HK-2 (cell line): ENCODE results near the gene ACER2.
"Not testable (repeated sequence)": the region's sequence is repeated elsewhere in the genome, so short reads cannot be mapped to it uniquely, and the experiment has no call there.

ENCODE experiments used
- DNase-seq: peaks from one replicate; pipeline ENCODE4 v3.0.0-alpha.2; 2018; ENCODE audit not compliant: unreplicated experiment

ACER2 gene

DNA sequence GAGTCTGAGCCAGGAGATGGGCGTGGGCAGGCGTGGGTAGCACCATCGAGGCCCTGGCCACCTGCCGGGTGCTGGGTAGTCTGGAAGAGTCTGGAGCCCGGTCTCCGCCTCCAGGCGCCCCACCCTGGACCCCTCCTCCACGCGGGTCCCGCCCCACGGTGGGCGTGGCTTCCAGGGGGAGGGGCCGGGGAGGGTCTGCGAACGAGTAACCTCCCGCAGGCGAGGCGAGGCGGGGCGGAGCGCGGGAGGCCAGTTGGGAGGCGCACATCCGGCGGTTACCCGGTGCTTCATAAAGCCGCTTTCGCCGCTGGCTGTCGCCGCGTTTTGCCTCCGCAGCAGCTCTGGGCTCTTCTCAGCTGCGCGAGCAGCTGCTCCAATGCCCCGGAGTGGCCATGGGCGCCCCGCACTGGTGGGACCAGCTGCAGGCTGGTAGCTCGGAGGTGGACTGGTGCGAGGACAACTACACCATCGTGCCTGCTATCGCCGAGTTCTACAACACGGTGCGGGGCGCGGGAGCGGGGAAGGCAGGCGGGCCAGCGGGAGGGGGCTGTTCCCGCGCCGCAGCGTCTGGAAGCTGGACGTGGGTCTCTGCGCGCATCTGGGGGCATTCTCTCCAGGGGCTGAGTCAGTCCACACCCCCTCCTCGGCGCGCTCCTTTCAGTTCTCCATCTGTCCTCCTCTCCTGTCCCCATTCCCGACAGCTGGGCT lies at the start of gene ACER2:
Gene ACER2 (plus strand): TSS at position 317 of the 708 bp plus-strand sequence. CDS start 76 bp downstream, at position 393.
- peak; percentile 90 for DNase-seq

DNA sequence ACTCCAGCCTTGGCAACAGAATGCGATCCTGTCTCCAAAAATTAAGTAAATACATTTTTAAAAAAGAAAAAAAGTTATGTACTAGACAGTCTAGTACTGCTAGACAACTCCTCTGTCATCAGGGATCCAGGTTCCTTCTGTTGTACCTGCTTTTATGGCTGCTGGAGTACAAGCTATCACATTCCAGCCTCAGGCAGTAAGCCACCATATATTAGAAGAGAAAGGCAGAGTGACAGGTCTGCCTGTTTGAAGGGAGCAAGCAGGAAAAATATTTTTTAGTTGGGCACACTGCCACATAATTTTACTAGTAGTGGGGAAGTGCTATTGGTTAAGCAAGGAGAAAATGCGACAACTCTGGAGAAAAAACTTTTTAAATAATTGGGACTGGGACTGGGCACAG lies 39.7 kb upstream of the ACER2 start:
- no peak for DNase-seq

DNA sequence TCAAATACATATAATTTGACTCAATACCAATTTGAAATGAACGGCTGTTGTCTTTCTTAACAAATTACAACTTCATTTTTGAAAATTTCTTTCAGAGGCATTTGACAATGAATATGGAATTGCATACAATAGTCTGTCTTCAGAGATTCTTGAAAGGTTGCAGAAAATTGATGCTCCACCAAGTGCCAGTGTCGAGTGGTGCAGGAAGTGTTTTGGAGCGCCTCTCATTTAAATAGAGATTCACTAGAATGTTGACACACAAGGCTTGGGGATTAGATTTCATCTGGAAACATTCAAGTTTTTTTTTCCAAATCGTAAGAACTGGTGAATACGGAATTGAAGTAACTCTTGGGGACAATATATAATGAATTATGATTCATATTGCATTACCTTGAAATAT lies 36.9 kb upstream of the ACER2 start:
- DNase-seq = no peak

DNA sequence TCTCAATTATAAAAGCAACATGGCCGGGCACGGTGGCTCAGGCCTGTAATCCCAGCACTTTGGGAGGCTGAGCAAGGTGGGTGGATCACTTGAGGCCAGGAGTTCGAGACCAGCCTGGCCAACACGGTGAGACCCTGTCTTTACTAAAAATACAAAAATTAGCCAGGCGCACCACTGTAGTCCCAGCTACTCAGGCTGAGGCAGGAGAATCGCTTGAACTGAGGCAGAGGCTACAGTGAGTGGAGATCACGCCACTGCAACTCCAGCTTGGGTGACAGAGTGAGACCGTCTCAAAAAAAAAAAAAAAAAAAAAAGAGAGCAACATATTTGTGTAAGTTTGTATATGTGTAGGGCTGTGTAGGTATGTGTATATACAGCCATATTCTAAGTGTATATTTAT lies 36.2 kb upstream of the ACER2 start:
- no peak for DNase-seq

DNA sequence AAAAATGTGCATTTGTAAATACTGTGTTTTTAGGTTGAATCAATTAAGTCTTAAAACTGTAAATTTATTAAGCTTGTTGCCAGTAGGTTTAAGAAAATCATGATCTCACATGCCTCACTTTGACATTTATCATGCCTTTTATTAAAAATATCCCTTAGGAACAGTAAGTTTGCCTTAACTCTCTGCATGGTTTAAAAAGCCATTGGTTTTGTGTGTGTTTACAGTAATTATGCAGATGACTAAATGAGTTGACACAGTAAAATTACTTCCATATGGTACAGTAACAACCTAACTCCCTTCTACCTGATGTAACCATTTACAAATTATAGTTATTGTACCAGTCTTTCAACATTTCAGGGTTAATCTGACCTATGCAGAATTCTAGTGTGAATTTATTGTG lies 35.3 kb upstream of the ACER2 start:
- no peak for DNase-seq

DNA sequence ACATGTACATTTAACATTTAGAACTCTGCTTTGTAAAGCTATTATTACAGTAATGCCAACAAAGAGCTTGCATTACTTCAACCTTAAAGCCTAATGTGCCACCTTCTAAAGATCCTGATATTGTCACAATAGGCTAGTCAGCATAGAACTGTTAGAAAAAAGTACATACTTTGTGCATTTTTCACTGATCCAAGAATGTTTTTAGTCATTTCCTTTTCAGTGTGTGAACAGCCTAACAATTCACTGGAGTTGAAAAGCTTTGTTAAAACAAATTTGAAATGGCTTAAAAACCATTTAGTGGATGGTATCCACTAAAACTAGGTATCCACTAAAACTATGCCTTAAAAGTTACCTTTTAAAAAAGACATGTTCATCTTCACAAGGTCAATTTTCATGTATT lies 33.3 kb upstream of the ACER2 start:
- DNase-seq = no peak

DNA sequence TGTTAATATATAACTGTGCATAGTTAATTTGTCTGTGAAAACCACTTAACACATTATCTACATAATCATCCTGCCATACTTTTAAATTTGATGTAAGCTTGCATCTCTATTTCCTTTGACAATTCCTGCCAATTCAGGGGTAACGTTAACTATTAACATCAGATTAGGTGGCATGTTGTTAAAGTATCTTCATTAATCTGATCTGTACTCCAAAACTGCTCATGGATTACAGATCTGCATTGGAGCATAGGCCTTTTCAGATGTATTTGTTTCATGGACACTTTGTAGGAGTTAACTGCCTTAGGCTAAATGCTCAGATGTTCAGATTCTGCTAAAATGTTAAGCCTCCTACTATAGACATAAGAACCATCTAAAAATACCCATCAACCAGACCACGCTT lies 31.9 kb upstream of the ACER2 start:
- DNase-seq = no peak

DNA sequence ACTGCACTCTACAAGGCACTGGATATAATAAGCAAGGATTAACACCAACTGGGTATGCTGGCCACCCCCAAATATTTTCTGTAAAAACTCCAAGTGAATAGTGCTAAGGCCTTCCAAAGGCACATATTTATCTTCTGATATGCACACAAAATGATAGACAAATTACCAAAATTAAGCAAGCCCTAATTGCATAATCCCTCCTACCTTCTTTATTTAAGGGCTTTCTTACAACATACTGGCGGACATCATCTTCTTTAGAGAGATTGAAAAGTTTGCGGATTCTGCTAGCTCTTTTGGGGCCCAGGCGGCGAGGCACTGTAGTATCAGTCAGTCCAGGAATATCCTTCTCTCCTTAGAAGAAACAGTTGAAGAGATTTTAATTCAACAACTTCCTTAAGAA lies 30.6 kb upstream of the ACER2 start:
- DNase-seq = no peak

DNA sequence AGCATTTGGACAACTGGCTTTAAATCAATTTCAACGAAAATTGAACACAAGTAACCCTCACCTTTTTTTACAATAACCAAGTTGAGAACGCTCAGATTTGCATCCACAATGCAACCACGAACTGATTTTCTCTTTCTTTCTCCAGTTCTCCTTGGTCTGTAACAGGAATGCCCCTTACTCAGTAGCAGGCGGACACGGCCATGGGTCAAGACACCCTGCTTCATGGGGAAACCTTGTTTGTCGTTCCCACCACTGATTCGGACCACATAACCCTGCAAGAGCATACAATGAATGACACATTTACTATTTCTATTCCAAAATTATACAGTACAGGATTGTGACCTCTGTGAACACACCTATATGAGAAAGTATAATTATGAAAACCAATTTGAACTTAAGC lies 30.2 kb upstream of the ACER2 start:
- no peak for DNase-seq

DNA sequence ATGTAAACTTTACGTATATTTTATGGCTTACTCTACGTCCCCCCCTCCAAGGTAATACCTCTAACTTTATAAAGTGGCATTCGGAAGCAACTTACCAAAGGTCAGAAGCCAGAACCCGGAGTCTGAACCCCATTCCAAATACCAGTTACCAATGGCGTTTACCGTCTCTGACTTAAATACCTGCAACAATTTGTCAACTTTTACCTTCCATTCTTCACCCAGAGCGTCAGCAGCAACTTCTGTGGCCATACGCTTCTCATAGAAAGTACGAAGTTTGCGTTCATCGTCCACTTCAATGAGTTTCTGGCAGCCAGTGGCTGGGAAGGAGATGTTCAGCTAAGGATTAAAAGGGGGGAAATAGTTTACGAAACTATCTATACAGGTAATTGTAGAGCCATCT lies 29.5 kb upstream of the ACER2 start:
- DNase-seq = no peak

DNA sequence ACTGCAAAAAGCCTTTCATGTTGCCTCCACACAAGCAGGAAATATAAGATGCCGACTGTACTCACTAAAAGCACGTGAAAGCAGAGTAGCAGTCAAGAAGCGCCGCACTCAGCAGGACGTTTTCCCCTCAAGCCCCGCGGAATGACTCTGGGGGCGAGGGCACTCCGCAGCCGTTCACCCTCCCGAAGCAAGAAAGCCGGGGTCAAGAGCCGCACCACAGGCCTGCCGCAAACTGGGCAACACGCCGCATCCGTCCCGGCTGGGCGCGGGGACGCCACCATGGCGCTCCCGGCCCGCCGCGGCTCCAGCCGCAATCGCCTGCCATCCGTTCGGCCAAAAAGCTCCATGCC lies 29.1 kb upstream of the ACER2 start:
- no peak for DNase-seq

DNA sequence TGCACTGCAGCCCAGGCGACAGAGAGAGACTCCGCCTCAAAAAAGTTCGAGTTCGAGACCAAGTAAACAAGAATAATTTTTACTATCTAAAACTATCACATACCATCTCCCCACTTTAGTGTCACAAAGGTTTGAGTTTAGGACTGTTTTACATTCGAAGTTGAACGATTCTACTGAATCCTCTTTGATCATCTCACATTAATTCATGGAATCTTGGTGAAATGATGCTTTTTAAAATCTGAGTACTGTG lies 28.1 kb upstream of the ACER2 start:
- DNase-seq = no peak

DNA sequence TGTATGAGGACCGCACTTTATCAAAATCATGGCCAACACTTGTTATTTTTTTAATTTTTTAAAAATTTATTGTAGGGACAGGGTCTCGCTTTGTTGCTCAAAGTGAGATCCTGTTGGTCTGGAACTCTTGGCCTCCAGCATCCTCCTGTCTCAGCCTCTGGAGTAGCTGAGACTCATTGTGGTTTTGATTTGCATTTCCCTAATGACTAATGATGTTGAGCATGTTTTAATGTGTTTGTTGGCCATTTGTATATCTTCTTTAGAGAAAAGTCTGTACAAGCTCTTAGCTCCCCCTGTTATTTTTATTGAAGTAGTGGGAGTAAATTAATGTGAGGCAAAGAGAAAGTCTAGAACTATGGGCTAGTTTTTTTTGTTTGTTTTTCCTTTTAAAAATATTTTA lies 27.2 kb upstream of the ACER2 start:
- DNase-seq = no peak

DNA sequence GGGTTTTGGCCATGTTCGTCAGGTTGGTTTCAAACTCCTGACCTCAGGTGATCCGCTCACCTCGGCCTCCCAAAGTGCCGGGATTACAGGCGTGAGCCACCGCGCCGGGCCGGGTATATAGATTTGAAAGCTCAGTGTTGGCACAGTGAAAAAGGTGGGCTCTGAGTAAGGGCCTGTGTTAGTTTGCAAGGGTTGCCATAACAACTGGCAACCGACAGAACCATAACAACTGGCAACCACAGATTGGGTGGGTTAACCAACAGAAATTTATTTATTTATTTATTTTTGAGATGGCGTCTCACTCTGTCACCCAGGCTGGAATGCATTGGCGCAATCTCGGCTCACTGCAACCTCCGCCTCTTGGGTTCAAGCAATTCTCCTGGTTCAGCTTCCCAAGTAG lies 23.6 kb upstream of the ACER2 start:
- DNase-seq = not testable (repeated sequence)

DNA sequence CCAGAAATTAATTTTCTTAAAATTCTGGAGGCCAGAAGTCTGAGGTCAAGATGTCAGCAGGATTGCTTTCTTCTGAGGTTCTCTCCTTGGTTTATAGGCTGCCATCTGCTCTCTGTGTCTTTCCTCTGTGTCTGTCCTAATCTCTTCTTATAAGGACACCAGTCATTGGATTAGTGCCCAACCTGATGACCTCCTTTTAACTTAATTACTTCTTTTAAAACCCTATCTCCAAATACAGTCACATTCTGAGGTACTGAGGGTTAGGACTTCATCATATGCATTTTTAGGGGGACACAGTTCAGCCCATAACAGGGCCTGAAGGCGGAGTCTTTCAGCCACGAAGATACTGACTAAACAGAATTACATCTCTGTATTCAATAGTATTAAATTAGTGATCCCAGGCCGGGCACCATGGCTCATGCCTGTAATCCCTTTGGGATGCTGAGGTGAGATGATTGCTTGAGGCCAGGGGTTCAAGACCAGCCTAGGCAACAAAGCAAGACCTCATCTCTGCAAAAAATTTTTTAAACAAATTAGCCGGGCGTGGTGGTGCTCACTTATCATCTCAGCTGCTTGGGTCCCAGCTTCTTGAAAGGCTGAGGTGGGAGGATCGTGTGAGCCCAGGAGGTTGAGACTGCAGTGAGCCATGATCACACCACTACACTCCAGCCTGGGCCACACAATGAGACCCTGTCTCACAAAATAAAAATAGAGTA lies 22.9 kb upstream of the ACER2 start:
- no peak for DNase-seq

DNA sequence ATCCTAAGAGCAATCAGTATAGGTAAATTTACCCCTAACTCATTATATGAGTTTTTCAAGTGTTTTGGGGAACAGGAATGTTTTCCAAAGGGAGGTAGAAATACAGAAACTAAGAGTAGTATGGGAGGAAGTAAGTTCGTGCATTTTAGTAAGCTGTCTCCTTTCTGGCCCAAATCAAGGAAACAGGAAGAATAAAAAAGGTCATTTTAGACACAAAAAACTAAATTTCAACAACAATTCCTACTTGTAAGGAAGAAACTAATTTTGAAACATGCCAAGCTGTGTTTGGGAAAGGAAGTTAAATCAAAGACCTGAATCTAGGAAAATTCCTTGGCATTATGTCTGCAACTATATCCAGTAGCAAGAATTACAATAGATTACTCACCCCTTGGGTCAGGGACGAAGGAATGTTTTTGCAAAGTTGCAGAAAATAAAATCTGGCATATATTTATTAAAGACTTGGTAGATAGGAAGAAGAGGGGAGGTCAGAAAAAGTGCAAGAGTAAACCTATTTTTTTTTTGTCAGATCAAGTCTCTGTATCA lies 22.2 kb upstream of the ACER2 start:
- DNase-seq = no peak

DNA sequence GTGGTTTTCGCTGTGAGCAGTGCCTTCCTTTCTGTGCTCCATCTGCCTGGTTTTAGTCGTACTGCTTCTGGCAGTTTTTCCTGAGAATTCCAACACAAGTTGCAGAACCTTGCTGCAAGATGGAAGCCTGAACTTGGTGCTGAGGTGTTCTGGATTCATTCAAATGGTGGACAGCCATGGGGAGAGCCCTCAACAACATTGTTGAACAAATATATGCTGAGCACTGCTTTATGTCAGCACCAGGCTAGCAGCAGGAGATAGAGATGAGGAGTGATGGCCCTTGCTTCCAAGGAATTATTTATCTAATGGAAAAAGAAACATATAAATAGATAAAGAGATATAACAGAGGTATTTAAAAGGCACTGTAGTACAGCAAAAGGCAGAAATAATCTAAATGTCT lies 21.5 kb upstream of the ACER2 start:
- DNase-seq = no peak

DNA sequence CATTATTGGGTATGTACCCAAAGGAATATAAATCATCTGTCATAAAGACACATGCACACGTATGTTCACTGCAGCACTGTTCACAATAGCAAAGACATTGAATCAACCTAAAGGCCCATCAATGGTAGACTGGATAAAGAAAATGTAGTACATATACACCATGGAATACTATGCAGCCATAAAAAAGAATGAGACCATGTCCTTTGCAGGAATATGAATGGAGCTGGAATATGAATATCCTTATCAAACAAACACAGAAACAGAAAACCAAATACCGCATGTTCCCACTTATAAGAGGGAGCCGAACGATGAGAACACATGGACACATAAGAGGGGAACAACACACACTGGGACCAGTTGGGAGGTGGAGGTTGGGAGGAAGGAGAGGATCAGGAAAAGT lies 19.3 kb upstream of the ACER2 start:
- not testable (repeated sequence) for DNase-seq

DNA sequence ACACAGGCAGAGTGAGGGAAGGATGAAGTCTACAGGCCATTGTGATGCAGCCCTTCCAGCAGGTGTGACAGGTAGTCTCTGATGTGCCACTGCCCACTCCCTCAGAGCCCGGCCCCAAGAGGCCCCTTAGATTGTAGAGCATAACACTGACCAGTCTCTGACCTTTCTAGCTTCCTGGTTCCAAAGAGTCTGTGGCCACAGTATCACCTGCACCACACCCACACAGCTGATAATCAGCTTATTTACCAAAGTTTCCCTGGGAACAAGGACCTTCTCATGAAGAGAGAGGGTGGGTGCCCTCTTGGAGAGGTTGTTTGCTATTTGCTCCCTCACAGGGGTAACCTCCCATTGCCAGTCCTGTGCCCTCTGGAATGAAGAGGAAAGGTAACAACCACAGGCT lies 11.0 kb upstream of the ACER2 start:
- no peak for DNase-seq

DNA sequence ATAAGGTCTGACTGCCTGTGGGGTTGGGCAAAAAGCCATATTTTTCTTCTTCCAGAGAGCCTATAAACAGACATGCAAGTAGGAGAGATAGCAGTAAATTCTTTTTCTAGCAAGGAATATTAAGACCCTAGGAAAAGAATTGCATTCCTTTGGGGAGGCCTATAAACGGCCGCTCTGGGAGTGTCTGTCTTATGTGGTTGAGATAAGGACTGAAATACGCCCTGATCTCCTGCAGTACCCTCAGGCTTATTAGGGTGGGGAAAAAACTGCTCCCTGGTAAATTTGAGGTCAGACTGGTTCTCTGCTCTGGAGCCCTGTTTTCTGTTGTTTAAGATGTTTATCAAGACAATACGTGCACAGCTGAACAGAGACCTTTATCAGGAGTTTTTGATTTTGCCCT lies 5.6 kb upstream of the ACER2 start:
- DNase-seq = not testable (repeated sequence)

DNA sequence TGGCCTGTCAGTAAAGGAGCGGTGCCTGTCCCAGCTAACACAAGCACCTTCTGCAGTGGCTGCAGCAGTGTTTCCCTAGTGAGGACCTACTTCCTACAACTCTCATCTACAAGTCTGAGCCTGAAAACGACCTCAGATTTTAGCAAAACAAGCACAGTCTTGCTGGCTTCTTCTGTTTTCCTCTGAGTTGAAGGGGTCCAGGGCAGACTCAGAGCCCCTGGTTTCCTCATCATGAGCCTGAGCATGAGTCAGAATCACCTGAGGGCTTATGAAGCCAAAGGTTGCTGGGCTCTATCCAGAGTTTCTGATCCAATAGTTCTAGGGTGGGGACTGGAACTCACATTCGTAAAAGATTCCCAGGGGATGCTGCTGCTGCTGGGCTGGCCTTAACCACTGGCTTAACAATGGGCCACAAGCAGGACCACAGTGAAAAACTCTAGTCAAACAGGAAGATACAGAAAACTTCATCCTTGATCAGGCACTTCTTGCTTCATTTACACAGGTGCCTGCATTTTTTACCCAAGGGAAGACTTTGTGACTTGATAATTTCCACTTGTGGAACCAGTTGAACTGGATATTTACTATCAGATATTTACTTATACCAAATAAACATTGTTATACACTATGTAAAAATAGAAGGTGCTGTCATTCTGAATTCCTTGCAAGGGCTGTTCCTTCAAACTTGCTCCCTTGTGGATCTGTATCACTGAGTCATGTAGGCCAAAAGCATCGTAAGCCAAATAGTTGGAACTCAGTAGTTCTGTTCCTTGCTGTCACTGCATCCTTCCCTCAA lies 4.3 kb upstream of the ACER2 start:
- DNase-seq = no peak

DNA sequence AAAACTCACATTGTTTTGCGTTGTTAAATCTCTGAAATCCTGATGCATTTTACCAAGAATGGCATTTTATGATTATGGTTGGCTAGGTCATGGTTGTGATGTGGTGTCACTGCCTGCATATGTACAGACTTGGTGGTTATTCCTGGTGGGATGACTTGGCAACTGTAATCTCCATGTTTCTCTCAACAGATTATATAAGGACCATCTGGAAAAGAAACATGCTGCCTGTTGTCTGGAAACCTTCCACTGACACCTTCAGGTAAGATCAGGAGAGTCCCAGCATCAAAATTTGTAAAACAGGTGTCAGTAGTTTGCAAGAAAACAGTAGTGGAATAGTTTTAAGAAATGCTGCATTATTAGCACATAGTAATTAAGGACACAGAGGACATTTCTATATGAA lies 3.0 kb upstream of the ACER2 start:
- DNase-seq = no peak

DNA sequence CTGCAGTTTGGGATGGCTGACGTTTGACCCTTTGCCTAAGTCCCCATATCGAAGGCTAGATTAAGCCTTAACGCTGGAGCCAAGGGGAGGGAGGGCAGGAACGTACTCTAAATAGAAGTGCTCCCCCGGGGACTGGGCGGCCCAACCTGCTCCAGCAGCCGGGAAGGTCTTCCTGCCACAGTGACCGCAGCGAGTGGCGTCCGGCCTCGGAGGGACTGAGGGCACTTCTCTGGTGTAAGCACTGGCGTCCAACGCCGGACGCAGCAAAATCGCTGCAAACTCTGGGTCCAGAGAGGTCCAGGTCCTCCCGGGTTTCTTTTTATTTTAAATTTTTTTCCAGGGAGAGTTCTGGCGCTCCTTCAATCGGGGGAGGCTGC lies 505 bp upstream of the ACER2 start:
- DNase-seq = no peak
